ENCODE measurements around the gene LAMA5. TPM values are rescaled to one million over a fixed set of nuclear protein-coding genes. Genes with fewer than 3 reads are reported as not detected.

The LAMA5 gene
- polyA plus RNA-seq, 3 donors, result 158 to 190 (median 164) TPM

DNA sequence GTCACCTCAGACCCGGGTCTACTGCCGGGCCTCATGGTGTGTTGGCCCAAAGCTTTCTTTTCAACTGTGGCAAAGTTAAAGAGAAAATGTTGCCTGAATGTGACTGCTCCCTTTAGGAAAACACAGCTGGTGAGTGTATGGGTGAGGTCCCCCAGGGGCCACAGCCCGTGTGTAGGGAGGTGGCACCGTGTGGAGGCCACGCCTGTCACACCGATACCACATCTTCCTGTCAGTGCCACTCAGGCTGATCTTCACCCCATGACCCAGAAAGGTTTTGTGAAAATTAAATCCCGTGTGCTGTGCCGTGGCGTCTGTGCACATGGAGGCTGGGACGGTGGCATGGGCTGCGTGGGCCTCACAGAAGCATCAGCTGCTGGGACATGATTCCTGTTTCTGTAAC, 75.0 kb downstream of the LAMA5 start:
- no peak for DNase-seq

DNA sequence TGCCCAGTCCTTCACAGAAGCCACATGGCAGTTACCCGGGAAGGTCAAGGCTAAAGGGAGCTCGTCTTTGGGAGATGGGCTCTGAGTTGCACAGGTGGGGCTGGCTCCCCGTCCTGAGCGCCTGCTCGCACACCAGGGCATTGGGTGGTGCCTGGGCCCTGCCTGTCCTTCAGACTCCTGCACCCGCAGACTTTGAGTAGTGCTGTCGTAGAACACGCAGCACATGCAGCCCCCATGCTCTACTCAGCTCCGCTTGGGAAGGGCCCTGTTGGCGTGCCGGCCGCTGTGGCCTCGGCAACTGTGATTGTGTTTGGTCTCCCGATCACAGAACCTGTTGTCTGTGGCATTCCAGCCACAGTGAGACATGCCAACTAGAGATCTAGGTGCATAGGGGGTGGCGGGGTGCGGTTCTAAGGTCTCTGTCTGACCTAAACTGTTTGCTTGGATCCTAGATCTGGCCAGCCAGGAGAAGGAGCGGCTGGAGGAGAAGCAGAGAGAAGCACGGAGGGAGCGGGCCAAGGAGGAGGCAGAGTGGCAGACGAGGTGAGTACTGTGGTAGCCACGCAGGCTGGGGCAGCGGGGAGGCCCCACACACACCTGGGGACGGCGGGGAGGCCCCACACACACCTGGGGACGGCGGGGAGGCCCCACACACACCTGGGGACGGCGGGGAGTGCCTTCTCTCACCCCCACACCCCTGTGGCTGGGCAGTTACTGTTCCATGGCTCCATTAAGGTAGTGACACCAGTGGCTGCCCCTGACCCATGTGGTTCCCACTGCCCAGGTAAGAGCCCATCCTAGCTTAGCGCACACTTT, 75.7 kb downstream of the LAMA5 start:
- no peak for DNase-seq

DNA sequence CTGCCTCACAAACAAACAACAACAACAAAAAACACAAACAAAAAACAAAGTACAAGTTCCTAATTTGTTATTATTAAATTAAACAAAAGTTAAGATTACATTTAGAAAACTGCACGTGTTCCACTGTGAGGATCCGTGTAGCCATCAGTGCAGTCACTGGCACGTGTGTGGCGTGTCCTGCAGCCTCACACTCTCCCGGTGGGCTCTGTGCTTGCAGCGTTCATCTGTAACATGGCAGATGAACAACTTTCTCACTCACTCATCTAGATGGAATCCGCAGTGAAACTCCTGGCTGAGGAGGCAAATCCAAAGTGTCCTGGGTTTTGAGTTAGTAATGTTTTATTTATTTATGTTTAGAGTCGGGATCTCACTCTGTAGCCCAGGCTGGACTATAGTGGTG, 77.2 kb downstream of the LAMA5 start:
- no peak for DNase-seq

DNA sequence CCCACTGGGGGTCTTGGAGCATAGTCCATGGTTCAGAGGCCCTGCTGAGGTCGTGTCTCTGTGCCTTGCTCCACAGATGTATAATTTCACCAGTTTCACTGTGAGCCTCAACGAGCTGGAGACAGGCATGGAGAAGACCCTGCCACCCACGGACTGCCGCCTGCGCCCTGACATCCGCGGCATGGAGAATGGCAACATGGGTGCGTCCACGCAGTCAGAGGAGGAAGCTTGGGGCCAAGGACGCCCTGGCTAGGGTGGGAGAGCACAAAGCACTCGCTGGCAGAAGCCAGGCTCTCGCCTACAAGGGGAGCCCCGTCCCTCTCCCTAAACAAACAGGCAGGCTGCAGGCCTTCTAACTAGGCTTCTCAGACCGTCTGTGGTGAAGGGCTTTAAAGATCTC, 78.0 kb downstream of the LAMA5 start:
- DNase-seq, result no peak

DNA sequence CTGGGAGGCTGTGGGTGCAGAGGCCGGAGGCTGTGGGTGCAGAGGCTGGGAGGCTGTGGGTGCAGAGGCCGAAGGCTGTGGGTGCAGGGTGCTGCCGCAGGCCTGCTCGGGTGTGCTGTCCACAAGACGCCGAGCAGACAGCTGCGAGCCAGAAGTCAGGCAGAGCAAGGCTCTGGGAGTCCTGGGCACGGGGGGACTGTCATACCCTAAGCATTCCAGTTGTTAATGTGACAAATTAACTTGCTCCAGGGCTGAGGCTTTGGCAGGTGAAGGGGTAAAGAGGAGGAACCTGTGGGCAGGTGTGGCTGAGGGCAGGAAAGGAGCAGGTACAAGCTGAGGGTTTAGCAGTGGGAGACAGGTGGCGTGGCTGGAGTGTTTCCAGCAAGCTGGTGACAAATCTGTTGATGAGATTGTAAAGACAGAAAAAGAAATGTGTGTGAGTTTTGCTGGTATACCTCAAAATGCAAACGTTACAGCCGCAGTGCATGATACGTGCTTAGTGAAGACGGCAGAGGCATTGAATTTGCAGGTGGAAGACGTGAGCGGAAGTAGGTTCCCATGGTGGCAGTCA, 78.5 kb downstream of the LAMA5 start:
- no peak for DNase-seq

DNA sequence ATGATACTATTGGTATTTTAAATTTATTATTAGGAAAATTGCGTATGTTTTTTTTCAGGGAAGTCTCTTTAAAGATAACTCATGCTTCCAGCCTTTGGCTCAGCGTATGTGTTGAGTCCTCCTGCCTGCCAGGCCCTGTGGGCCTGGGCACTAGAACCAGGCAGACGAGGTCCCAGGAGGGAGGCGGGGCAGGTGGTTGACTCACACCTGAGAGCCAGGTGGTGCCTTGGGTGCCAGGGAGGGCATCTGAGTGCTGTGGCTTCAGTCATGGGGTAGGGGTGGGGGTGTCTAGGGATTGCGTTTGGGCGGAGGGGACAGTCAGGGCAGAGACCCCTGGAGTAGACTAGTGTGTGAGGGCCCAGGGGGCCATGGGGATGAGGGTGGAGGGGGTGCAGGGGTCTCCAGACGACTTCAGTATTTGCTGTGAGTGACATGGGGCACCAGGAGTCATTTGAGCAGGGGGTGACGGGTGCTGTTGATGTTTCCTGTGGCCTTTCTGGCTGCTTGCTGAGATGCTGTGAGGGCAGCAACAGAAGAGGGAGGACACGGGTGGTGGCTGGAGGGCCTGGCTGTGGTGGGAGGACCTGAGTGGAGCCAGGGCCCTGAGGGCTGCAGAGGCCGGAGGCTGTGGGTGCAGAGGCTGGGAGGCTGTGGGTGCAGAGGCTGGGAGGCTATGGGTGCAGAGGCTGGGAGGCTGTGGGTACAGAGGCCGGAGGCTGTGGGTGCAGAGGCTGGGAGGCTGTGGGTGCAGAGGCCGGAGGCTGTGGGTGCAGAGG, 79.2 kb downstream of the LAMA5 start:
- DNase-seq, result no peak

DNA sequence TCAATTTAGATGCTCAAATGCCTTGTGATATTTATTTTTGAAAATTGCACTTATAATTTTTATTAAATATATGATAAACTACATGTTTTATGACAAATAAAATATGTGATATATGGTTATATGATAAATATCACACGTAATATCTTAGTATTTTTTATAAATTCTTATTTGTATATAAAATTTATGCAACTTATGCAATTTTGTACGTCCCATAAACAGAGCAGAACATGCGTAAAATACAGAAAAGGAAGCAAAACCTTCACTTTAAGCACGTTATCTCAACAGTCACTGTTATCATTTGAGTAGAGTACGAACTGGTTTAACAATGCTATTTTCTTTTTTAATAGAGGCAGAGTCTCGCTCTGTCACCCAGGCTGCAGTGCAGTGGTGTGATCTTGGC, 80.0 kb downstream of the LAMA5 start:
- no peak for DNase-seq

DNA sequence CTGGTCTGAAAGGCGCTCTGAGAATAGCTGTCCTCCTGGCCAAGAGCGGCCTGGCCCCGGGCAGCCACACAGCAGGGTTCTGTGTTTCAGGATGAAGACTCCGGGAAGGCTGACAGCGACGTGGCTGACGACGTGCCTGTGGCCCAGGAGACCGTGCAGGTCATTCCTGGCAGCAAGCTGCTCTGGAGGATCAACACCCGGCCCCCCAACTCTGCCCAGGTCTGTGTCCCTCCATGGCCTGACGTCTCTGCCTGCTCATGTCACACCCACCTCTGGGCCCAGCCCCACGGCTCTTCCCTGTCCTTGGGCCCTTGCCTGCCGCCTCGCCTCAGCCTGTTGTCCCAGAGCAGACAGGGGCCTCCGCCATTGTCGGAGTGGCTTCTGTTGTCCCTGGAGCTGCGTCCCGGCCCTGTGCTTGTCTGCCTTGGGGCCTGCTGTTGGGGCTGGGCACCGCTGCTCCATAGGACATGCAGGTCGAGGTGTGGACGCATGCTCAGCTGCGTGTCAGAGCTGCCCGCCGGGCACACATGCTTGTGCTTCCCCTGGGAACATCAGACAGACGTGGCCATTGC, 80.5 kb downstream of the LAMA5 start:
- DNase-seq, result no peak

DNA sequence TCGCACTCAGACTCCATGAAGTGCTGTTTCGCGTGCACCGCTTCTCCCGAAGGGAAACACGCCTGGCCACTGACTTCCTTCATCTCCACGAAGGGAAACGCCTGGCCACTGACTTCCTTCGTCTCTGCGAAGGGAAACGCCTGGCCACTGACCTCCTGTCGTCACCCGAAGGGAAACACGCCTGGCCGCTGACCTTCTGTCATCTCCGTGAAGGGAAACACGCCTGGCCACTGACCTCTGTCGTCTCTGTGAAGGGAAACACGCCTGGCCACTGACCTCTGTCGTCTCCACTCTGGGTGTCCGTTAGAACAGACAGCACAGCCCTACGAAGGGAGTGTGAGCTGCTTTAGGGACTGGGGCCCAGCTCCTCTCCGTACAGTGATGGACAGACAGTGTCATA, 81.4 kb downstream of the LAMA5 start:
- DNase-seq, result peak; percentile 10

DNA sequence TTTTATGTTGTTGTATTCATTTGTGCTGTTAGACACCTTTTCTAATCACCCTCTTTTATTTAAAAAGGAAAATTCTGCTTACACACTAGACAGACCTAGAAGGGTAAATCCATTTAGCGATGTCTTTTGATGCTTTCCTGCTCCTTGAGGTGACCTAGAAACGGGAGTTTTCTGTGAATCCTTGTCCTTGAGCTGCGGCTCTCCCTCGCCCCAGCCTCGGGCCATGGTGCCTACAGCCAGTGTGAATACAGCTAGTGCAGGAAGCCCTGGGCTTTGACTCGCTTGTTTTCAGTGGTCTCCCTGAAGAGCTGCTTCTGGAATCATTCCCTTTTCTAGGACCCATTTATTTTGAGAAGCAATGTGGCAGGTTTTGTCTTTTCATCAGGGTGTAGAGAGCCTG, 82.0 kb downstream of the LAMA5 start:
- no peak for DNase-seq

DNA sequence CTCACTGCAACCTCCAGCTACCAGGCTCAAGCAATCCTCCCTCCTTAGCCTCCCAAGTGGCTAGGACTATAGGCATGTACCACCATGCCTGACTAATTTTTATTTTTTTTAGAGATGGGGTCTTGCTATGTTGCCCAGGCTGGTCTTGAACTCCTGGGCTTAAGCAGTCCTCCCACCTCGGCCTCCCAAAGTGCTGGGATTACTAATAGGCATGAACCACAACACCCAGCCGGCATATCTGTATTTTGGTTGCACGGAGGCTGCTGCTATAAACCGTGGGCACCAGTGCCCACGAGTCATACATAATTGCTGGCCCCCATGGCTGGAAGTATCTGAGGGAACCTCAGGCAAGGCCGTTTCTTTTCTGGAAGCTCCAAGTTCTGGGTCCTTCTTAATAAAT, 82.7 kb downstream of the LAMA5 start:
- no peak for DNase-seq

DNA sequence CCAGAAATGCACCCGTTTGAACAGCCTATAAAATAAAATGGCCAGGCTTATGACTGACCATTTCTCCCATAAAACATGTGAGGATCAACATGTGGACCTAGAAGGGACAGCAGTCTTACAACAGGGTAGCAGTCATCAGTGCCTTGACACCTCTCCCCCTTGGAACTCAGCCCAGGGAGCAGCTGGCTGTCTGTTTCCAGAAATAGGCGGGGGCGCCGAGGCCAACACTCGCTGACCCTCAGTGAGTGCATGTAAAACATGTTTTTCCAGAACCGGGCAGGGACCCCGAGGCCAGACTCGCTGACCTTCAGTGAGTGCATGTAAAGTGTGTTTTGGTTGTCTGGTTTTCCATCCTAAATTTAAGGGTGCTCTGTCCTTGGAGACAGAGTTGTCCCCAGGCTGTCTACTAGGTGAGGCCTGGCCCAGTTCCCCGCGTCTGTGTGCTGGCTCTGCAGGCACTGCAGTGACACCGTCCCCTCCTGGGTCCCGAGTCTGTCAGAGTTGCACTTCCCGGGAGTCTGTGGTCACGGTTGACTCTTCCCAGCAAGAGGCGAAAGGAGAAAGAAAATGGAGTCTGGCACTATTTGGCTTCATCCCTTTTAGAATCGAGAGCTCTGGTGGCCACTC, 84.1 kb downstream of the LAMA5 start:
- no peak for DNase-seq

DNA sequence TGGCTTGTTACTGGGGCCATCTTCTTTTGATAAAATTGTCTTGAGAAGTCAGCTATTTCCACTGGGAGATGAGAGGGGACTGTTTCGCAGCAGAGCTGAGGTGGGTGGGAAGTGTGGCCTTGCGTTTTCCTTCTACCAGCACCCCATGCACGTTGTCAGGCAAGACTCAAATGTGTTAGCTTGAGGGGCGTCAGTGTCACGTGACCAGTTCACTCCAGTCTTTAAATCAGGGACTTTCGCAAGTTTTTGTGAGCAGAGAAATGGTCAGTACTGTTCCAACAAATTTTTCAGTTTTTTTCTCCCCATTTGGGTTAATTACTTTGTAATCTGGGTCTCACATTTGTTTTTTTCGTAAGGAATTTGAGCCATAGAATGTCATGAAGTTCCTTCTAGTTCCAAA, 85.0 kb downstream of the LAMA5 start:
- DNase-seq, result no peak

DNA sequence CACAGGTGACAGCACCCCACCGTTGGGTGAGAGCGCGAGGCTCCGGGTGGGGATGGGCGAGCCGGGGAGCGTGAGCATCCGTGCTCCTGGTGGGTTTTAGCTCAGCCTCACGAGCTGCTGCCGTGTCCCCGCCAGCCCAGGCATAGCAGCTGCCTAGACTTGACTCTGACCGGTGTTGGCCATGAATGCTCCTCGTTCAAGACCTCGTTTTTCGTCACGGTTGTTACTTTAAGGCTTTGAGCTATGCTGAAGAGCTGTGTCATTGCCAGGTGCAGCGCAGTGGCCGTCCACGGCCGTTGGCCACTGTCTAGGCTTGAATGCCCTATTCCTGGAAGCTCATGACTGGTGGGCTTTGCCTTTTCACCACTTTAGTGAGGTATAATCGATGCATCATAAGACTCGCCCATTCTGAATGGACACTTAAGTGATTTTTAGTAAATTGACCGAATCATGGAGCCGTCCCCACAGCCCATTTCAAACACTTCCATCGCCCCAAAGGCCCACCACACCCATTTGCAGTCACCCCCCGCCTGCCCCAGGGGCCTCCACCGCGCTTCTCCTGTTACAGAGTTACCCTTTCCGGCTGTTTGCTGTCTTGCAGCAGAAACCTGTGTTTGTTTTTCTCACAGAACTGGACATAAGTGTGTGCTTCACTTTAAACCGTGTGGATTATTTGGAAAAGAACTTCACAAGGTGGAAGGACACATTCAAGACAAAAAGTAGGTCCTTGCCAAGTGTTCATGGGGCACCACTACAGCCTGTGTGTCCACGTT, 85.8 kb downstream of the LAMA5 start:
- no peak for DNase-seq

DNA sequence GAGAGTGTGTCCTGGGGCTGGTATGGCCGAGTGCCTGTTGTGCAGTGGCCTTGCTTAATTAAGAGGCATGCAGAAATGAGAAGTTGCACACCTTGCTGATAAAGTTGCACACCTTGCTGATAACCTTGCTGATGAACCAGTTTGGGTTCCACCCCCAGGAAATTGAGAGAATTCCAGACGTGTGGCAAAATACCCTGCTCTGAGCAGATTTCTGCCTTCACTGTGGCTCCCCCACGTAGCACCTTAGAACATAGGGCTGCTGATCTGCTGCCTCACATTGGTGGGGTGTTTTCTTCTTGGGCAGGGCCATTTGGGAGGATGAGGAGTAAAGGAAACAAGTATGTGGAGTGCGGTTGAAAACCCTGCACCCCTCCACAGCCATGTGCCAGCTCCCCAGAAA, 86.8 kb downstream of the LAMA5 start:
- no peak for DNase-seq

DNA sequence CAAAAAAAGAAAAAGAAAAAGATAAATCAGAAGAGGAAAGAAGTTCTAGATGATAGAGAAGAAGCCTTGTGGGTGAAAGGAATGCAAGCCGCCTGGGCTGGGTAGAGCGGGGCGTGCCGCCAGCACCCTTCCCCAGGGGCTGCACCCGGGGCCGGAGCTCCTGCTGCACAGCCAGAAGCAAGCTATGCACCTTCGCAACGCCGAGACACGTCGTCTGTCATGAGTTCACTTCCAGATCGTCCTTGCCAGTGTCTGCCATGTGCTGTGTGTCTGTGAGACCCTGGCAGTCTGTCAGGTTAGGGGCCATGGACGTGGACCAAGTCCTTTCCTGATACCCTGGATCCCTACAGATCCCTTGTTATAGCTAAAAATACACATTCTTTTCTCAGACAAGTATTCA, 89.9 kb downstream of the LAMA5 start:
- DNase-seq, result no peak

DNA sequence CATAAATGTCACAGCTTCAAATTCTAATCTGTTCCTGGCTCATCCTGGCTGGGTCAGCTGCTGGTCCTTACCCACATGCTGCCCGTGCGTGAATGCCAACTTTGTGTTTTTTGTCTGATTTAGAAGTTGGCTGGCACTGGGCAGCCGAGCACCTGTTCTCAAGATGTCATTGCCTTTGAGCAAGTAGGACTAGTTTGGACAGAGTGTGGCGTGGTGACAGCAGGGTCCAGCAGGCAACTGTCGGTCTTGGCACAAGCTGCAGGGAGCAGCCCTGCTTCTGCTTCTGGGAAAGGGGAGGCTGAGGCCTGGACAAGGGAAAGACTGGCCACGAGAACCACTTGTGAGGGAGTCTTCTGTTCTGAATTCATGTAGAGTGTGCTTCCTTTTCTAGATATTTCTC, 90.7 kb downstream of the LAMA5 start:
- DNase-seq, result no peak

DNA sequence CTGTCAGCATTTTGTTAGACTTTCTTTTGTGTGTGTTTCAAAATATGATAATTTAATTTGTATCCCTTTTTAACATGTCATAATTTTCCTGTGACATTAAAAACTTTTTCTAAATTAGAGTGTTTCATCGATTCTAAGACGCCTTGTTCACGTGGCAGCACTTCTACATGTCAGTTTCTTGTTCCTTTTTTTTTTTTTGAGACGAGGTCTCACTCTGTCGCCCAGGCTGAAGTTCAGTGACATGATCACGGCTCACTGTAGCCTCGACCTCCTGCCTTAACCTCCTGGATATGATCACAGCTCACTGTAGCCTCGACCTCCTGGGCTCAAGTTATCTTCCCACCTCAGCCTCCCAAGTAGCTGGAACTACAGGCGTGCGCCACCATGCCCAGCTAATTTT, 91.9 kb downstream of the LAMA5 start:
- no peak for DNase-seq

DNA sequence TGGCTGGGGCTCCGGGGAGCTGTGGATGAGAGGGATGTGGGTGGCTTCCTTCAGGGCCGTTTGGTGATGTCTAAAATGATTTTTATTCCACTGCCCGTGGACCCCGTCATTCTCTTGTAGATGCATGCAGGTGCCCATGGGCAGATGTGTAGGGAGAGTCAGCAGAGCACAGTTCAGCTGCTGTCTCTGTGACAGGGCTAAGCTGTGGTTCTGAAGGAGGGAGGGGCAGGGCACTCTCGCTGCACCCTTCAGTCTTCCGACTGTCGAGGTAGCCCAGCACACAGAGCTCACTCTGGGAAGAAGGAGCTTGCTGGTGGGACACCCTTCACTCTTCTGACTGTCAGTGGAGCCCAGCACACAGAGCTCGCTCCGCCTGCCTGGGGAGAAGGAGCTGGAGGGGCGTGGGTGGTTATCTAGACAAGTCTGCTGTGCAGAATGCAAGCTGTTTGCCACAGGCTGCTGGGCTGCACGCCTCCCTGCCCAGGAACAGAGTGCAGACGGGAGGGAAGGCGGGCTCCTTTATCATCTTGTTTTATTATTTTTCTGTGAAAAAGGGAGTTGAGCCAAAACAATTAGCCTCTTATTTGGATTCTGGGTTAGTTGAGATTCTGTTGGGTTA, 92.7 kb downstream of the LAMA5 start:
- DNase-seq, result peak; percentile 50

DNA sequence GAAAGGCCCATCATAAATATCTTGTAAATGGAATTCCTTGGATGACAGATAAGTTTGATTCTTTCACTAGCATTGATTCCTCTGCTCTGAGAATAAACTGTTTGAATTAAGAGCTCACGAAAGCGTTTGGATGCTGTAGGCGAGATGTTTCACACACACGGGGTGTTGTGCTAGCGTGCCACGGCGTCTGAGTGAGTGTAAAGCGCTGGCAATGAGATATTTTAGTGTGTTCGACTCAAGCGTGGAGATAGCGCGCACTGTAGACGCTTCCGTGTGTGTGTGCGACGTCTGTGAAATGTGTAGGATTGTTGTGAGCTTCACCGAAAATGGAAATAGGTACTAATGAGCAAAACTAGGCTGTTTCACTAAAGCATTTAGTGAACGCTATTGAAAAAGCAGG, 93.7 kb downstream of the LAMA5 start:
- no peak for DNase-seq

DNA sequence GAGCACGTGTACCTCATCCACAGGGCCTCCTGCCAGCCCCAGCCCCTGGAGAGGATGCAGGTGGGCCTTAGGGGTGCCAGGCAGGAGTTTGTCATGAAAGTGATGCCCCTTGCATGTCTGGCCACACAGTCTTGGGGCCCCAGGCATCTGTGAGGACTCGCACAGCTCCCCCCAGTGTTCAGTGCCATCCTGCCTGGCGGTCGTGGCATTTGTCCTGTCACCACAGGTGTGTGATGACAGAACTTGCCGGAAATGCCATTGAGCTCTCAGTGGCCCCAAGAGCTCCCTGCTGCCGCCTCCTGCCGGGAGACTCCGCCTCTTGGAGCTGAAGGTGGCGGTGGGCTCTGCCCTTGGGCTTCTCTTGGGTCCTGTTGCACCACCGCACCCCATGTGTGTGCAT, 94.9 kb downstream of the LAMA5 start:
- no peak for DNase-seq

Measured in renal pelvis (tissue), 4 donors.